NB4 (cell line): ENCODE measurements around the gene PTPN9.

Experiments used
- CTCF ChIP-seq: IDR thresholded peaks from one replicate; pipeline ENCODE4 v1.5.1; 2012; ENCODE audit warnings: low read depth, low read length
- MAX ChIP-seq: IDR thresholded peaks from 2 replicates; pipeline ENCODE4 v1.6.1; 2011; ENCODE audit warnings: low read depth, low read length
- POLR2A ChIP-seq: IDR thresholded peaks from 2 replicates; pipeline ENCODE4 v1.6.1; 2011; ENCODE audit warnings: mild to moderate bottlenecking; ENCODE audit not compliant: insufficient read length; ENCODE audit errors: extremely low read depth

GRCh38 chr15:75577401-75578172 lies 1.5 kb downstream of the PTPN9 start:
- TF ChIP-seq CTCF (no peak), POLR2A (no peak), MAX (no peak)
